ENCODE measurements around the gene NF2. TPM values are rescaled to one million over a fixed set of nuclear protein-coding genes. Genes with fewer than 3 reads are reported as not detected.

The NF2 gene
- total and polyA plus RNA-seq, 2 donors: 7.0 to 22.2 TPM

- Histone ChIP-seq H3K4me1 (ENCODE audit: control insufficient read depth in 2 of 2, insufficient read depth in 2 of 2, low read length in 2 of 2) (no peaks in the 10 kb centered on the region), H3K27me3 (ENCODE audit: control insufficient read depth in 2 of 2, insufficient read depth in 1 of 2, low read length in 1 of 2) (no peaks in the 10 kb centered on the region), H3K27ac (ENCODE audit: low read depth in 1 of 2, low read length in 1 of 2) (no peak overlapping the region), H3K36me3 (ENCODE audit: control insufficient read depth in 2 of 2, insufficient read depth in 2 of 2, low read length in 1 of 2) (peaks cover 32 to 52% of the 10 kb centered on the region in 2 donors), H3K9me3 (ENCODE audit: control insufficient read depth in 2 of 2, insufficient read depth in 1 of 2, low read length in 1 of 2) (no peaks in the 10 kb centered on the region), H3K4me3 (ENCODE audit: low read length in 2 of 2) (no peak overlapping the region)
- DNase-seq (ENCODE audit: low read depth in 6 of 9, low spot score in 9 of 9): no peak
- 97% methylated on average over 4 of the region's 4 CpGs for WGBS
These were observed 80.8 kb downstream of the NF2 start for GRCh38 chr22:29684244-29684643.

GRCh38 chr22:29689206-29689879 lies 85.9 kb downstream of the NF2 start:
- no peaks in the 10 kb centered on the region for H3K27me3 ChIP-seq (ENCODE audit: control insufficient read depth in 2 of 2, insufficient read depth in 1 of 2, low read length in 1 of 2)

GRCh38 chr22:29689880-29690213 lies 86.4 kb downstream of the NF2 start:
- peak in 6 of 9 donors; percentile 8 to 50 (median 28) for DNase-seq (ENCODE audit: low read depth in 6 of 9, low spot score in 9 of 9)
- Histone ChIP-seq H3K27me3 (ENCODE audit: control insufficient read depth in 2 of 2, insufficient read depth in 1 of 2, low read length in 1 of 2) (no peaks in the 10 kb centered on the region), H3K36me3 (ENCODE audit: control insufficient read depth in 2 of 2, insufficient read depth in 2 of 2, low read length in 1 of 2) (peaks cover 43 to 56% of the 10 kb centered on the region in 2 donors), H3K9me3 (ENCODE audit: control insufficient read depth in 2 of 2, insufficient read depth in 1 of 2, low read length in 1 of 2) (no peaks in the 10 kb centered on the region), H3K4me3 (ENCODE audit: low read length in 2 of 2) (no peak overlapping the region), H3K4me1 (ENCODE audit: control insufficient read depth in 2 of 2, insufficient read depth in 2 of 2, low read length in 2 of 2) (no peaks in the 10 kb centered on the region), H3K27ac (ENCODE audit: low read depth in 1 of 2, low read length in 1 of 2) (no peak overlapping the region)
- WGBS: 60% methylated on average over 8 of the region's 8 CpGs

More at GRCh38 chr22:29689206-29689879, 85.9 kb downstream of the NF2 start:
- Histone ChIP-seq H3K9me3 (ENCODE audit: control insufficient read depth in 2 of 2, insufficient read depth in 1 of 2, low read length in 1 of 2) (no peaks in the 10 kb centered on the region), H3K27ac (ENCODE audit: low read depth in 1 of 2, low read length in 1 of 2) (no peak overlapping the region), H3K4me1 (ENCODE audit: control insufficient read depth in 2 of 2, insufficient read depth in 2 of 2, low read length in 2 of 2) (no peaks in the 10 kb centered on the region), H3K4me3 (ENCODE audit: low read length in 2 of 2) (no peak overlapping the region), H3K36me3 (ENCODE audit: control insufficient read depth in 2 of 2, insufficient read depth in 2 of 2, low read length in 1 of 2) (peaks cover 38 to 50% of the 10 kb centered on the region in 2 donors)
- 93% methylated on average over 5 of the region's 5 CpGs for WGBS
- no peak for DNase-seq (ENCODE audit: low read depth in 6 of 9, low spot score in 9 of 9)

GRCh38 chr22:29690476-29690875 lies 87.0 kb downstream of the NF2 start:
- DNase-seq (ENCODE audit: low read depth in 6 of 9, low spot score in 9 of 9): no peak
- Histone ChIP-seq H3K27me3 (ENCODE audit: control insufficient read depth in 2 of 2, insufficient read depth in 1 of 2, low read length in 1 of 2) (no peaks in the 10 kb centered on the region), H3K27ac (ENCODE audit: low read depth in 1 of 2, low read length in 1 of 2) (no peak overlapping the region), H3K4me1 (ENCODE audit: control insufficient read depth in 2 of 2, insufficient read depth in 2 of 2, low read length in 2 of 2) (no peaks in the 10 kb centered on the region), H3K36me3 (ENCODE audit: control insufficient read depth in 2 of 2, insufficient read depth in 2 of 2, low read length in 1 of 2) (peaks cover 46 to 59% of the 10 kb centered on the region in 2 donors), H3K9me3 (ENCODE audit: control insufficient read depth in 2 of 2, insufficient read depth in 1 of 2, low read length in 1 of 2) (no peaks in the 10 kb centered on the region), H3K4me3 (ENCODE audit: low read length in 2 of 2) (no peak overlapping the region)
- 94% methylated on average over 9 of the region's 9 CpGs for whole genome bisulfite sequencing

GRCh38 chr22:29691636-29692326 lies 88.3 kb downstream of the NF2 start:
- WGBS: 96% methylated on average over 13 of the region's 13 CpGs
- H3K36me3 ChIP-seq (ENCODE audit: control insufficient read depth in 2 of 2, insufficient read depth in 2 of 2, low read length in 1 of 2): peaks cover 51 to 63% of the 10 kb centered on the region in 2 donors
- H3K27me3 ChIP-seq (ENCODE audit: control insufficient read depth in 2 of 2, insufficient read depth in 1 of 2, low read length in 1 of 2): no peaks in the 10 kb centered on the region
- no peak overlapping the region for H3K4me3 ChIP-seq (ENCODE audit: low read length in 2 of 2)
- H3K27ac ChIP-seq (ENCODE audit: low read depth in 1 of 2, low read length in 1 of 2): no peak overlapping the region
- no peaks in the 10 kb centered on the region for H3K4me1 ChIP-seq (ENCODE audit: control insufficient read depth in 2 of 2, insufficient read depth in 2 of 2, low read length in 2 of 2)
- H3K9me3 ChIP-seq (ENCODE audit: control insufficient read depth in 2 of 2, insufficient read depth in 1 of 2, low read length in 1 of 2): no peaks in the 10 kb centered on the region
- DNase-seq (ENCODE audit: low read depth in 6 of 9, low spot score in 9 of 9): no peak

GRCh38 chr22:29692327-29692640 lies 88.9 kb downstream of the NF2 start:
- H3K36me3 ChIP-seq (ENCODE audit: control insufficient read depth in 2 of 2, insufficient read depth in 2 of 2, low read length in 1 of 2): peaks cover 50 to 60% of the 10 kb centered on the region in 2 donors
- no peaks in the 10 kb centered on the region for H3K9me3 ChIP-seq (ENCODE audit: control insufficient read depth in 2 of 2, insufficient read depth in 1 of 2, low read length in 1 of 2)
- no peak for DNase-seq (ENCODE audit: low read depth in 6 of 9, low spot score in 9 of 9)
- WGBS: 90% methylated on average over 4 of the region's 4 CpGs
- H3K4me3 ChIP-seq (ENCODE audit: low read length in 2 of 2): no peak overlapping the region
- no peaks in the 10 kb centered on the region for H3K4me1 ChIP-seq (ENCODE audit: control insufficient read depth in 2 of 2, insufficient read depth in 2 of 2, low read length in 2 of 2)
- H3K27ac ChIP-seq (ENCODE audit: low read depth in 1 of 2, low read length in 1 of 2): no peak overlapping the region
- H3K27me3 ChIP-seq (ENCODE audit: control insufficient read depth in 2 of 2, insufficient read depth in 1 of 2, low read length in 1 of 2): no peaks in the 10 kb centered on the region

GRCh38 chr22:29693161-29693560 lies 89.7 kb downstream of the NF2 start:
- no peaks in the 10 kb centered on the region for H3K27me3 ChIP-seq (ENCODE audit: control insufficient read depth in 2 of 2, insufficient read depth in 1 of 2, low read length in 1 of 2)
- H3K9me3 ChIP-seq (ENCODE audit: control insufficient read depth in 2 of 2, insufficient read depth in 1 of 2, low read length in 1 of 2): no peaks in the 10 kb centered on the region
- no peaks in the 10 kb centered on the region for H3K4me1 ChIP-seq (ENCODE audit: control insufficient read depth in 2 of 2, insufficient read depth in 2 of 2, low read length in 2 of 2)
- H3K27ac ChIP-seq (ENCODE audit: low read depth in 1 of 2, low read length in 1 of 2): no peak overlapping the region
- H3K4me3 ChIP-seq (ENCODE audit: low read length in 2 of 2): no peak overlapping the region
- peaks cover 56 to 59% of the 10 kb centered on the region in 2 donors for H3K36me3 ChIP-seq (ENCODE audit: control insufficient read depth in 2 of 2, insufficient read depth in 2 of 2, low read length in 1 of 2)
- 94% methylated on average over 8 of the region's 8 CpGs for WGBS
- DNase-seq (ENCODE audit: low read depth in 6 of 9, low spot score in 9 of 9): no peak

- Histone ChIP-seq H3K36me3 (ENCODE audit: control insufficient read depth in 2 of 2, insufficient read depth in 2 of 2, low read length in 1 of 2) (peaks cover 56% of the 10 kb centered on the region in 2 donors), H3K4me1 (ENCODE audit: control insufficient read depth in 2 of 2, insufficient read depth in 2 of 2, low read length in 2 of 2) (no peaks in the 10 kb centered on the region), H3K27me3 (ENCODE audit: control insufficient read depth in 2 of 2, insufficient read depth in 1 of 2, low read length in 1 of 2) (no peaks in the 10 kb centered on the region), H3K27ac (ENCODE audit: low read depth in 1 of 2, low read length in 1 of 2) (no peak overlapping the region), H3K4me3 (ENCODE audit: low read length in 2 of 2) (no peak overlapping the region), H3K9me3 (ENCODE audit: control insufficient read depth in 2 of 2, insufficient read depth in 1 of 2, low read length in 1 of 2) (no peaks in the 10 kb centered on the region)
- 92% methylated on average over 9 of the region's 9 CpGs for WGBS
- DNase-seq (ENCODE audit: low read depth in 6 of 9, low spot score in 9 of 9): no peak
These were observed 90.2 kb downstream of the NF2 start for GRCh38 chr22:29693671-29694070.

- no peak for DNase-seq (ENCODE audit: low read depth in 6 of 9, low spot score in 9 of 9)
- no peak overlapping the region for H3K27ac ChIP-seq (ENCODE audit: low read depth in 1 of 2, low read length in 1 of 2)
- H3K4me3 ChIP-seq (ENCODE audit: low read length in 2 of 2): no peak overlapping the region
- H3K4me1 ChIP-seq (ENCODE audit: control insufficient read depth in 2 of 2, insufficient read depth in 2 of 2, low read length in 2 of 2): no peaks in the 10 kb centered on the region
- WGBS: 97% methylated on average over 33 of the region's 33 CpGs
- H3K27me3 ChIP-seq (ENCODE audit: control insufficient read depth in 2 of 2, insufficient read depth in 1 of 2, low read length in 1 of 2): peaks cover 0 to 1% of the 10 kb centered on the region in 2 donors
- H3K36me3 ChIP-seq (ENCODE audit: control insufficient read depth in 2 of 2, insufficient read depth in 2 of 2, low read length in 1 of 2): peaks cover 50 to 56% of the 10 kb centered on the region in 2 donors
- no peaks in the 10 kb centered on the region for H3K9me3 ChIP-seq (ENCODE audit: control insufficient read depth in 2 of 2, insufficient read depth in 1 of 2, low read length in 1 of 2)
These were observed 91.9 kb downstream of the NF2 start for GRCh38 chr22:29695129-29695926.

All from thymus (tissue), 11 donors.